Measurements from ENCODE around the gene RFXANK. TPM values are rescaled to one million over a fixed set of nuclear protein-coding genes. Genes with fewer than 3 reads are reported as not detected.
"Not testable (repeated sequence)": the region's sequence is repeated elsewhere in the genome, so short reads cannot be mapped to it uniquely, and the experiment has no call there.

The RFXANK gene
- polyA plus RNA-seq, 1 donor from 2014 or later: 40.0 TPM

DNA sequence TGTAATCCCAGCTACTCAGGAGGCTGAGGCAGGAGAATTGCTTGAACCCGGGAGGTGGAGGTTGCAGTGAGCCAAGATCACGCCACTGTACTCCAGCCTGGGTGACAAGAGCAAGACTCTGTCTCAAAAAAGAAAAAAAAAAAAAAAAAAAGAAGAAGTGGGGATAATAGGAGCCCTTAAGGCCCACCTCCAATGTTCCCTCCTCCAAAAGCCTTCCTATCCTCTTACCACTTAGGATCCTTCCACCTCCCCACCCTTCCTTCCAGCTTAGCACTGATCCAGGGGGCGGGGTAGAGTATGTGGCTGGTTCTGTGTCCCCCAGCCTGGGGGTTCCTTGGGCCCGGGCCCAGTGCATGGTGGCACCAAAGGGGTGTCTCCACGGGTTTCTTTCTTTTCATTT is 18.8 kb upstream of the RFXANK start:
- not testable (repeated sequence) for H3K79me2 ChIP-seq (replicated peaks; ENCODE audit: insufficient read depth, low read length); H3K9ac ChIP-seq (ENCODE audit: low read length); H3K4me3 ChIP-seq (ENCODE audit: low read length); H3K36me3 ChIP-seq (ENCODE audit: insufficient read depth, low read length); H4K20me1 ChIP-seq (ENCODE audit: insufficient read depth); H3F3A ChIP-seq (ENCODE audit: insufficient read depth, low read length, poor library complexity, severe bottlenecking); H3K9me2 ChIP-seq (ENCODE audit: insufficient read depth, low read length); H2AFZ ChIP-seq (ENCODE audit: low read depth, low read length); H3K27ac ChIP-seq (ENCODE audit: low read length); H3K9me3 ChIP-seq (ENCODE audit: low read length); H3K4me2 ChIP-seq (ENCODE audit: low read length)
- H3K27me3 ChIP-seq (ENCODE audit: insufficient read depth, low read depth, low read length): peaks cover 14% of the 10 kb centered on the region

DNA sequence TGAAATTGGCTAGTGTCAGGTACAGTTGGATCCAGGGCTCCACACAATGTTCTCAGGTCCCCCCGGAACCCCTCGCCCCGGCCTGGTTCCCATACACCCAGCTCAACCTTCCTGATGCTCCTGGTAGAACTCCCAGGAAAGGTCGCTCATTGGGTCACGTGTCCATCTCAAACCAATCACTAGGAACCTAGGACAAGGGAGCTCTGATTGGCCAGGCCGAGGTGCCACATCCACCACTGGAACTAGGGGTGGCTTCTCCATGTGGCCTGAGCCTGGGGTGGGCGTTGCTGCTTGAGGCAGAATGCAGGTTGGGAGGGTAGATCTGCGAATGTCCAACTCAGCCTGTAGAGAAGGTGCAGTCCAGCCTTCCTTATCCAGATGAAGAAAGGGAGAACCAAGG is 15.1 kb upstream of the RFXANK start:
- Histone ChIP-seq H3K9me3 (ENCODE audit: low read length) (no peaks in the 10 kb centered on the region), H3K9me2 (ENCODE audit: insufficient read depth, low read length) (no peaks in the 10 kb centered on the region), H3K4me3 (ENCODE audit: low read length) (no peak overlapping the region), H4K20me1 (ENCODE audit: insufficient read depth) (no peaks in the 10 kb centered on the region), H2AFZ (ENCODE audit: low read depth, low read length) (no peak overlapping the region), H3K27me3 (ENCODE audit: insufficient read depth, low read depth, low read length) (no peaks in the 10 kb centered on the region), H3F3A (ENCODE audit: insufficient read depth, low read length, poor library complexity, severe bottlenecking) (no peaks in the 10 kb centered on the region), H3K79me2 (replicated peaks; ENCODE audit: insufficient read depth, low read length) (no peaks in the 10 kb centered on the region), H3K36me3 (ENCODE audit: insufficient read depth, low read length) (no peaks in the 10 kb centered on the region), H3K9ac (ENCODE audit: low read length) (no peak overlapping the region), H3K27ac (ENCODE audit: low read length) (no peak overlapping the region), H3K4me2 (ENCODE audit: low read length) (no peak overlapping the region)
- TF ChIP-seq EP300 (conservative IDR thresholded peaks at IDR 0.05; ENCODE audit: poor library complexity, severe bottlenecking): no peak
- no peak for TF ChIP-seq MXI1 (conservative IDR thresholded peaks at IDR 0.05; ENCODE audit: poor library complexity, severe bottlenecking)
- no peak for TF ChIP-seq RAD21 (conservative IDR thresholded peaks at IDR 0.05)
- no peak for TF ChIP-seq TAF1 (IDR thresholded peaks at IDR 0.05; ENCODE audit: low read depth)

DNA sequence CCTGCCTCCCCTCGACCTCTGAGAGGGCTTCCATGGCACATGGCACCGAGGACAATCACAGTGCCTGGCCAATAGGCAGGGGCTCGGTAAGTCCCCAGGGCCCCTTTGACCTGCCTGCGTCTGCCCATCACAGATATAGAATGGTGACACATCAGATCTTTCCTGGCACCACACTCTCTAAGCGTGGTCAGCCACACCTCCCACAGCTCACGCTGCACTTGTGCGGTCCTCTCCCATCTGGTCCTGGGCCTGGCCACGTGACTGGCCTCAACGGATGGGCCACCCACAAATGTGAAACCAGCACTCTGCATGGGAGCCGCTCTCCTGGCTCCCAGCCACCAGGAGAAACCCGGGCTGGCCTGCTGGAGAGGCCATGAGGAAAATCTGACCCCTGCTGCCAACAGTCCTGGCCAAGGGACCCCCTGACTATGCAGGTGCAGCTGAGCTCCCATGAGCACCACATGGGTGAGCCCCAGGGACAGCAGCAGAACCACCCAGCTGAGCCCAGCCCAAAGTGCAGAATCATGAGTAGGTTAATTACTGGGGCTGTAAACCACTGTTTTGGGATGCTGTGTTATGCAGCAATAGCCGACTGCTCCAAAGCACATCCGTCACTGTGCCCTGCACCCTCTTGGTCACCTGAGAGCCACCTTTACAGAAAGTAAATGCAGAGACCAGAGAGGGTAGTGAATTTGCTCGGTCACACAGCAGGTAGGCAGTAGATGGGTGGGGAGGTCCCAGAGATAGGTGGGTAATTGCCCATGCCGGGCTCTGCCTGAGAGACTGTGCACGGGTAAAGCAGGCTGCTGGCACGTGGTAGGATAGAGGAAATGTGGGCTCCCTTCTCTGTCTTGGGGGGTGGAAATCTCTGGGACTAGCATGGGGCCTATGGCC is 12.3 kb upstream of the RFXANK start:
- Histone ChIP-seq H3K27ac (ENCODE audit: low read length) (no peak overlapping the region), H4K20me1 (ENCODE audit: insufficient read depth) (no peaks in the 10 kb centered on the region), H3K4me2 (ENCODE audit: low read length) (no peak overlapping the region), H3K4me3 (ENCODE audit: low read length) (no peak overlapping the region), H3K36me3 (ENCODE audit: insufficient read depth, low read length) (no peaks in the 10 kb centered on the region), H3K27me3 (ENCODE audit: insufficient read depth, low read depth, low read length) (no peaks in the 10 kb centered on the region), H3K9ac (ENCODE audit: low read length) (no peak overlapping the region), H3K9me3 (ENCODE audit: low read length) (no peaks in the 10 kb centered on the region), H3K79me2 (replicated peaks; ENCODE audit: insufficient read depth, low read length) (no peaks in the 10 kb centered on the region), H3F3A (ENCODE audit: insufficient read depth, low read length, poor library complexity, severe bottlenecking) (no peaks in the 10 kb centered on the region), H3K9me2 (ENCODE audit: insufficient read depth, low read length) (no peaks in the 10 kb centered on the region), H2AFZ (ENCODE audit: low read depth, low read length) (no peak overlapping the region)
- TF ChIP-seq, protein P1, sequence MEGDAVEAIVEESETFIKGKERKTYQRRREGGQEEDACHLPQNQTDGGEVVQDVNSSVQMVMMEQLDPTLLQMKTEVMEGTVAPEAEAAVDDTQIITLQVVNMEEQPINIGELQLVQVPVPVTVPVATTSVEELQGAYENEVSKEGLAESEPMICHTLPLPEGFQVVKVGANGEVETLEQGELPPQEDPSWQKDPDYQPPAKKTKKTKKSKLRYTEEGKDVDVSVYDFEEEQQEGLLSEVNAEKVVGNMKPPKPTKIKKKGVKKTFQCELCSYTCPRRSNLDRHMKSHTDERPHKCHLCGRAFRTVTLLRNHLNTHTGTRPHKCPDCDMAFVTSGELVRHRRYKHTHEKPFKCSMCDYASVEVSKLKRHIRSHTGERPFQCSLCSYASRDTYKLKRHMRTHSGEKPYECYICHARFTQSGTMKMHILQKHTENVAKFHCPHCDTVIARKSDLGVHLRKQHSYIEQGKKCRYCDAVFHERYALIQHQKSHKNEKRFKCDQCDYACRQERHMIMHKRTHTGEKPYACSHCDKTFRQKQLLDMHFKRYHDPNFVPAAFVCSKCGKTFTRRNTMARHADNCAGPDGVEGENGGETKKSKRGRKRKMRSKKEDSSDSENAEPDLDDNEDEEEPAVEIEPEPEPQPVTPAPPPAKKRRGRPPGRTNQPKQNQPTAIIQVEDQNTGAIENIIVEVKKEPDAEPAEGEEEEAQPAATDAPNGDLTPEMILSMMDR (IDR thresholded peaks at IDR 0.05; ENCODE audit: poor library complexity, severe bottlenecking): no peak
- TF ChIP-seq, protein P2, sequence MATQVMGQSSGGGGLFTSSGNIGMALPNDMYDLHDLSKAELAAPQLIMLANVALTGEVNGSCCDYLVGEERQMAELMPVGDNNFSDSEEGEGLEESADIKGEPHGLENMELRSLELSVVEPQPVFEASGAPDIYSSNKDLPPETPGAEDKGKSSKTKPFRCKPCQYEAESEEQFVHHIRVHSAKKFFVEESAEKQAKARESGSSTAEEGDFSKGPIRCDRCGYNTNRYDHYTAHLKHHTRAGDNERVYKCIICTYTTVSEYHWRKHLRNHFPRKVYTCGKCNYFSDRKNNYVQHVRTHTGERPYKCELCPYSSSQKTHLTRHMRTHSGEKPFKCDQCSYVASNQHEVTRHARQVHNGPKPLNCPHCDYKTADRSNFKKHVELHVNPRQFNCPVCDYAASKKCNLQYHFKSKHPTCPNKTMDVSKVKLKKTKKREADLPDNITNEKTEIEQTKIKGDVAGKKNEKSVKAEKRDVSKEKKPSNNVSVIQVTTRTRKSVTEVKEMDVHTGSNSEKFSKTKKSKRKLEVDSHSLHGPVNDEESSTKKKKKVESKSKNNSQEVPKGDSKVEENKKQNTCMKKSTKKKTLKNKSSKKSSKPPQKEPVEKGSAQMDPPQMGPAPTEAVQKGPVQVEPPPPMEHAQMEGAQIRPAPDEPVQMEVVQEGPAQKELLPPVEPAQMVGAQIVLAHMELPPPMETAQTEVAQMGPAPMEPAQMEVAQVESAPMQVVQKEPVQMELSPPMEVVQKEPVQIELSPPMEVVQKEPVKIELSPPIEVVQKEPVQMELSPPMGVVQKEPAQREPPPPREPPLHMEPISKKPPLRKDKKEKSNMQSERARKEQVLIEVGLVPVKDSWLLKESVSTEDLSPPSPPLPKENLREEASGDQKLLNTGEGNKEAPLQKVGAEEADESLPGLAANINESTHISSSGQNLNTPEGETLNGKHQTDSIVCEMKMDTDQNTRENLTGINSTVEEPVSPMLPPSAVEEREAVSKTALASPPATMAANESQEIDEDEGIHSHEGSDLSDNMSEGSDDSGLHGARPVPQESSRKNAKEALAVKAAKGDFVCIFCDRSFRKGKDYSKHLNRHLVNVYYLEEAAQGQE (IDR thresholded peaks at IDR 0.05; ENCODE audit: borderline replicate concordance): no peak
